Natural killer cell treated with Interleukin-12 subunit alpha and Interleukin-12 subunit beta and Interleukin-15 and Interleukin-18, amount 100 ng/mL, for 72 hours (primary cell): ENCODE results near the gene CDC5L. TPM values are rescaled to one million over a fixed set of nuclear protein-coding genes. Genes with fewer than 3 reads are reported as not detected.

Source experiments
- ATAC-seq, 2 donors: fragments of 150-1000 bp; cut with Tn5 transposase in 1 of 2; sonication (Bioruptor Pico), chemical (Tn5 transposase) in 1 of 2; 2 replicates each; pipeline ENCODE4 v1.10.0; 2021
- DNase-seq: peaks from one replicate; pipeline ENCODE4 v3.0.0; 2022; ENCODE audit warnings: low spot score
- H3K27ac Mint-ChIP-seq, 2 donors: 1 replicate in 1 of 2; 2 replicates in 1 of 2; pipeline ENCODE4 v1.8.0; 2022; ENCODE audit warnings: mixed read lengths in 2 of 2, mild to moderate bottlenecking in 1 of 2, moderate library complexity in 1 of 2
- H3K27me3 Mint-ChIP-seq, 2 donors: 1 replicate in 1 of 2; 2 replicates in 1 of 2; pipeline ENCODE4 v1.8.0; 2022; ENCODE audit warnings: mixed read lengths in 2 of 2
- H3K36me3 Mint-ChIP-seq: one replicate; pipeline ENCODE4 v1.8.0; 2022; ENCODE audit warnings: mixed read lengths
- H3K4me1 Mint-ChIP-seq, 2 donors: 1 replicate in 1 of 2; 2 replicates in 1 of 2; pipeline ENCODE4 v1.8.0; 2022; ENCODE audit warnings: low read depth in 2 of 2, mixed read lengths in 2 of 2, mild to moderate bottlenecking in 1 of 2
- H3K4me3 Mint-ChIP-seq: one replicate; pipeline ENCODE4 v1.8.0; 2022; ENCODE audit warnings: mixed read lengths
- H3K9me3 Mint-ChIP-seq: 2 replicates; pipeline ENCODE4 v1.8.0; 2022; ENCODE audit warnings: mixed read lengths
- total RNA-seq, 2 donors: library from RNA; stranded (reverse); gene quantifications; one replicate each; pipeline ENCODE4 v1.2.3, GENCODE V29; 2022

Gene CDC5L
- total RNA-seq, 2 donors from 2014 or later = 21.6 to 22.6 TPM

DNA sequence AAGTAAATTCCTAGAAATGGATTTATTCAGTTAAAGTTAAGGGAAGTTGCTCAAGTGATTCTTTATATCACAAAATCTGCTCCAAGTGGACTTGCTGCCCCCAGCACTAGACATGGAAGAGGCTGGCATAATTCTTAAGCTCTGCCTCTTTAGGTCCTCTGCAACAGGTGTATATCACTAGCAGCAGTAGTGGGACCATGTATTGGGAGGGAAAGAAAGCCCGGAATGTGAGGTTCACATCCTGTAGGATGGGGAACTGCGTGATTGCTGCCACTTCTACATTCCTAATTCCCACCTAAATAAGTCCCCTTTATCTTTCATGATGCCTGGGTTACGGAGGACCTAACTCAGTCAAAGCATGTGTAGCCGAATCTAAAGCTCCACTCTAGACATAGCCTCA lies 31.9 kb upstream of the CDC5L start:
- H3K4me1 Mint-ChIP-seq = no peaks in the 10 kb centered on the region
- H3K4me3 Mint-ChIP-seq = no peak overlapping the region
- DNase-seq (no peak), ATAC-seq (no peak)
- H3K27ac Mint-ChIP-seq = no peak overlapping the region
- H3K27me3 Mint-ChIP-seq = peaks cover 12 to 22% of the 10 kb centered on the region in 2 donors
- H3K36me3 Mint-ChIP-seq = no peaks in the 10 kb centered on the region
- H3K9me3 Mint-ChIP-seq = no peaks in the 10 kb centered on the region

DNA sequence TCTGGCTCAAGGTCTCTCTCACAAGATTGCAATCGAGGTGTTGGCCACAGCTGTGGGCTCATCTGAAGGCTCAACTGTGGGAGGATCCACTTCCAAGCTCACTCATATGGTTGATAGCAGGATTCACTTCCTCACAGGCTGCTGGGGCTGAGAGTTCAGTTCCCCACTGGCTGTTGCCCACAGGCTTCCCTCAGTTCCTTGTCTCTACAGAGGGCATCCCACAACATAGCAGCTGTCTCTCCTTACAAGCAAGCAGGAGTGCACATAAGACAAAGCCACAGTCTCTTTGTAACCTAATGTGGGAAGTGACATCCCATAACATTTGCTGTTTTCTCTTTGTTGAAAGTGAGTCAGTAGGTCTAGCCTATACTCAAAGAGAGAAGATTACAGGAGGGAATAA lies 31.0 kb upstream of the CDC5L start:
- Mint-ChIP-seq H3K4me1 (no peaks in the 10 kb centered on the region), H3K9me3 (no peaks in the 10 kb centered on the region), H3K27ac (no peak overlapping the region)

DNA sequence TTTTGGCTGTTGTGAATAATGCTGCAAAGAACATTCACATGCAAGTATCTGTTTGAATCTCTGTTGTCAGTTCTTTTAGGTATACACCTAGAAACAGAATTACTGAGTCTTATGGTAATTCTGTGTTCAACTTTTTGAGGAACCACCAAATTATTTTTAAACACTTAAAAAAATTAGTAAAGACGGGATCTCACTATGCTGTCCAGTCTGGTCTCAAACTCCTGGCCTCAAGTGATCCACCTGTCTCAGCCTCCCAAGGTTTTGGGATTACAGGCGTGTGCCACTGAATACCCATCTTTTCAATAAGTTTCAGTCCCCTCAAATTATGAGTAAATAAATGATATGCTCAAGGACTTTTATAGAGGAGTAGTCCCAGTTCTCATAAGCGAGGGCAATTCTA lies 27.5 kb upstream of the CDC5L start:
- Mint-ChIP-seq H3K4me3 (no peak overlapping the region), H3K4me1 (no peaks in the 10 kb centered on the region), H3K36me3 (no peaks in the 10 kb centered on the region), H3K9me3 (no peaks in the 10 kb centered on the region), H3K27ac (no peak overlapping the region), H3K27me3 (peaks cover 18 to 22% of the 10 kb centered on the region in 2 donors)
- ATAC-seq (no peak), DNase-seq (no peak)

More for the DNA sequence above, 31.0 kb upstream of the CDC5L start:
- DNase-seq (no peak), ATAC-seq (no peak)
- no peaks in the 10 kb centered on the region for H3K36me3 Mint-ChIP-seq
- H3K4me3 Mint-ChIP-seq = no peak overlapping the region
- peaks cover 12 to 22% of the 10 kb centered on the region in 2 donors for H3K27me3 Mint-ChIP-seq

DNA sequence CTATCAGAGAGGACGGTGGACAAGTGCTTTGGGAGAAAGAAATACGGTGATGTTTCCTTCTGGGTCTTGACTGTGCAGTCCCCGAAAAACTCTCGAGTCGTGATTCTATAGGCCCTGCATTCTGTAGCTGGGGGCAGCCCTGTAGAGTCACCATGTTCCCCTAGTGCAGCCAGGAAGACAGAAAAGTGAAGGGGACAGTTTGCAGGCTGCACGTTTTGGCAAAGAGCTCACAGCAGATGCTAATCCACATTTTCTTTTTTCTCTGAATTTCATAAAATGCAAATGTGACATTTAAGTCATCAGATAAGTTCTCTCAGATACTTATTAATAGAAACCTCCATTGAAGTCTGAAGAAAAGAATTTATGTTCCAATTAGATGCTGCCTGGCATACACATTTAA lies 25.6 kb upstream of the CDC5L start:
- Mint-ChIP-seq H3K9me3 (no peaks in the 10 kb centered on the region), H3K27me3 (peaks cover 10 to 19% of the 10 kb centered on the region in 2 donors), H3K4me3 (no peak overlapping the region), H3K27ac (no peak overlapping the region), H3K36me3 (no peaks in the 10 kb centered on the region), H3K4me1 (no peaks in the 10 kb centered on the region)
- DNase-seq = no peak
- ATAC-seq = no peak

DNA sequence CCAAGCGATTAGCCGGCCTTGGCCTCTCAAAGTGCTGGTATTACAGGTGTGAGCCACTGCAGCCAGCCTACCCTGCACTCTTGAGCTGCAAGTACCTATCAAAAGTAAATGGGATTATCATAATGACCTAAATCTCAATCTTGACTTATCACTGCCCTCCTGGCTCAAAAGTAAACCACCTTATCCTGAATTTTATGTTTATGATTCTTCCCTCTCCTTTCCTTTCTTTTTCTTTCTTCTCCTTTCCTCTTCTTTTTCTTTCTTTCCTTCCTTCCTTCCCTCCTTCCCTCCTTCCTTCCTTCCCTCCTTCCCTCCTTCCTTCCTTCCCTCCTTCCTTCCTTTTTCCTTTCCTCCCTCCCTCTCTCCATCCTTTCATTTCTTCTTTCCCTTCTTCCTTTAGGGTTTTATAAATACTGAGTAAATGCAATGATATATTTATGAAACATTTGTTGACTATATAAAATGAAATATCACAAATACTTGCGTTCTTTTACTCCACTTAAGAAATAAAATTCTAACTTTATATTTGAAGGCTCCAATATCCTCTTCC lies 24.1 kb upstream of the CDC5L start:
- H3K4me3 Mint-ChIP-seq = no peak overlapping the region
- H3K27ac Mint-ChIP-seq = no peak overlapping the region
- H3K27me3 Mint-ChIP-seq = peaks cover 9 to 19% of the 10 kb centered on the region in 2 donors
- no peaks in the 10 kb centered on the region for H3K4me1 Mint-ChIP-seq
- ATAC-seq (no peak), DNase-seq (no peak)
- no peaks in the 10 kb centered on the region for H3K9me3 Mint-ChIP-seq
- no peaks in the 10 kb centered on the region for H3K36me3 Mint-ChIP-seq

DNA sequence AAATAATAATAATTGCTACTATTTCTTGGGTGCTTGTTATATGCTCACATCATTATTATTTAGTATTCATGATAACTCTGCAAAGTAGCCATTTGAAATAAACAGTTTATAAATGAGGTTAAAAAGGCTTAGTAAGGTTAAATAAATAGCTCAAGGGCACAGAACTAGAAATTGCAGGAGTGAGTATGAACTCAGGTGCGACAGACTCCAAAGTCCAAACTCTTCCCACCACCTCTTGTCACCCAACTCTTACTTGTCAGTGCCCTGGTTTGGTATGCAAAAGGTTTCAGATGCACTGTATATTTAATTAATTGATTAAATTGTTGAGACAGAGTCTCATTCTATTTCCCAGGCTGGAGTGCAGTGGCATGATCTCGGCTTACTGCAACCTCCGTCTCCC lies 20.7 kb upstream of the CDC5L start:
- no peaks in the 10 kb centered on the region for H3K4me1 Mint-ChIP-seq
- H3K4me3 Mint-ChIP-seq = no peak overlapping the region
- no peaks in the 10 kb centered on the region for H3K9me3 Mint-ChIP-seq
- ATAC-seq = no peak
- no peaks in the 10 kb centered on the region for H3K36me3 Mint-ChIP-seq
- H3K27me3 Mint-ChIP-seq = peaks cover 12 to 13% of the 10 kb centered on the region in 2 donors
- H3K27ac Mint-ChIP-seq = no peak overlapping the region
- no peak for DNase-seq

DNA sequence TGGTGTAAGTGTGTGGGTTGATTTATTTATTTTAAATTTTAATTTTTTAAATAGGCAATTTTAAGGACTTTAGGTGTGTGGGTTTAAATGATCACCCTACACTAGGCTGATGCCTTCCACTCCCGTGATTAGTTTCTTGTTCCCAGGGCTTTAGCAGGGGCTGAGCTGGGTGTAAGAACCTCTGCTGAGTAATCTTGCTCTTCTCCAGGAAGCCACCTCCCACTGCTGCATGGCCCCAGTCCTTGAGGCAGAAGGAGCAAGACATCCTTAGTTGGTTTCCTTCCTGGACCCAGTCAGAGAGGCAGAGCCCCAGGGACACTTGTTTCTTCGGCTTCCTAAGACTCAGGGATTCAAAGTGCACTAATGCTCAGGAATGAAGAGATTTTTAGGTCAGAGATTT lies 19.8 kb upstream of the CDC5L start:
- no peak for ATAC-seq
- H3K4me1 Mint-ChIP-seq = no peaks in the 10 kb centered on the region
- no peak overlapping the region for H3K4me3 Mint-ChIP-seq
- H3K9me3 Mint-ChIP-seq = no peaks in the 10 kb centered on the region
- no peak for DNase-seq
- no peaks in the 10 kb centered on the region for H3K36me3 Mint-ChIP-seq
- H3K27me3 Mint-ChIP-seq = peaks cover 11 to 12% of the 10 kb centered on the region in 2 donors
- H3K27ac Mint-ChIP-seq = no peak overlapping the region

DNA sequence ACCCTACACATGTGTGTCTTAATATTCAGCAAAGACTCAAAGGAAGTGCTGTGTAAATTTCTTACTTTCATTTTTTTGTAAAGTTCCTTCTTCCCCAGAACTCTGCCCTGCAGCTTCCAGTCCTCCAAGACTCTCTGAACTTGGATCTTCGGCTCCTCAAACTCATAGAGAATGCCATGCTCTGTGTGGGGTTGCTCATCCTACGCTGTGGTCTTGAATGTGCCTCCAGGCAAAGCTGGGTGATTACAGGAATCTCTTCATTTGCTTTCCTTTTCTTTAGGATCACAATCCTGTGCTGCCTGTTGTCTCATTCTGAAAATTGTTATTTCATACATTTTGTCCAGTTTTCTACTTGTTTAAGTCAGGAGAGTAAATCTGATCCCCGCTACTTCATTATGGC lies 14.5 kb upstream of the CDC5L start:
- H3K4me1 Mint-ChIP-seq = no peaks in the 10 kb centered on the region
- no peaks in the 10 kb centered on the region for H3K36me3 Mint-ChIP-seq
- DNase-seq = no peak
- no peak for ATAC-seq
- no peaks in the 10 kb centered on the region for H3K9me3 Mint-ChIP-seq
- H3K27me3 Mint-ChIP-seq = peaks cover 7 to 11% of the 10 kb centered on the region in 2 donors
- H3K4me3 Mint-ChIP-seq = no peak overlapping the region
- no peak overlapping the region for H3K27ac Mint-ChIP-seq

DNA sequence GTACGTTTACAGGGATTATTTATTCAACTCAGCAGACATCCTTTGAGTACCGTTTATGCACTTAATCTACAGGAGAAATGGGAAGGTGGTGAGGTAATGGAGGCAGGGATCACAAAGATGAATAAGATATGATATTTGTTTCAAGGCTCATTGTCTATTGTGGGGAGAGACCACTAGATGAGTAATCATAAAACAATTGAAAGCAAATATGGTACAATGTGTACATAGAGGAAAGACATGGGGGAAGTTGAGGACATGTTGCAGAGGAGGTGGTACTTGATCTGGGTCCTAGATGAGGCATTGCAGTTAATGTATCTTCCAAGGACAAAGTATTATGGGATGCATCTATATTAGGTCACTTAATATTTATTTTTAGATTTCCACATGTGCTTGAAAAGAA lies 13.7 kb upstream of the CDC5L start:
- DNase-seq (no peak), ATAC-seq (no peak)

DNA sequence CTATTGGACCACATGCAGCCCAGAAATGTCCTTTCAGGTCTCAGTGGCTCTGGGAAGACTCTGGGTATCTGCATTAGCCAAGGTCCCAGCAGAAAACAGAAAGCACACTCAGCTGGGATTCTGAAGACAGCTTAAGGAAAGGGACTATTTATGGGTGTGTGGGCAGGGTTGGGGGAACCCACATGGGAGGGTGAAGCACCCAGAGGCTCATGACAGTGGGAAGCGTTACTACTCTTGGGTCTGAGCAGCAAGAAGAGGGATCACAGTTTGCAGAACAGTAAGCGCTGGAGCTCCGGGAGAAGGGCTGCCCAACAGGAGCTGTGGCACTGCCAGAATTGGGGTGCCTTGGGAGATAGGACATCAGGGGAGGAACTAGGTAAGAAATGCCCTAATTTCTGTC lies 12.4 kb upstream of the CDC5L start:
- H3K36me3 Mint-ChIP-seq = no peaks in the 10 kb centered on the region
- DNase-seq (no peak), ATAC-seq (no peak)
- peaks cover 0 to 9% of the 10 kb centered on the region in 2 donors for H3K27me3 Mint-ChIP-seq
- no peaks in the 10 kb centered on the region for H3K4me1 Mint-ChIP-seq
- no peak overlapping the region for H3K4me3 Mint-ChIP-seq
- H3K27ac Mint-ChIP-seq = no peak overlapping the region
- H3K9me3 Mint-ChIP-seq = no peaks in the 10 kb centered on the region

More for the DNA sequence above, 13.7 kb upstream of the CDC5L start:
- Mint-ChIP-seq H3K27ac (no peak overlapping the region), H3K4me3 (no peak overlapping the region), H3K9me3 (no peaks in the 10 kb centered on the region), H3K36me3 (no peaks in the 10 kb centered on the region), H3K27me3 (peaks cover 0 to 9% of the 10 kb centered on the region in 2 donors), H3K4me1 (no peaks in the 10 kb centered on the region)

DNA sequence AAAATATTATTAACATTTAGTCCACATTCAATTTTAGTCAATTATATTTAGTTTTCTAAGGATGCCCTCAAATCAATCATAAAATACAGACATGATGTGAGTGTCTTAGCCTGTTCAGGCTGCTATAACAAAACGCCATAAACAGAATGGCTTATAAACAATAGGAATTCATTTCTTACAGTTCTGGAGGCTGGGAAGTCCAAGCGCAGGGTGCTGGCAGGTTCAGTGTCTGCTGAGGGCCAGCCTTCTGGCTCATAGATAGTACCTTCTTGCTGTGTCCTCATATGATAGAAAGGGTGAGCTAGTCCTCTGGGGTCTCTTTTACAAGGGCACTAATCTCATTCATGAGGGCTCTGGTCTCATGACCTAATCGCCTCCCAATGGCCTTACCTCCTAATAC lies 10.0 kb upstream of the CDC5L start:
- ATAC-seq = no peak
- Mint-ChIP-seq H3K27me3 (peaks cover 0 to 14% of the 10 kb centered on the region in 2 donors), H3K4me3 (no peak overlapping the region), H3K9me3 (no peaks in the 10 kb centered on the region), H3K27ac (no peak overlapping the region), H3K36me3 (no peaks in the 10 kb centered on the region), H3K4me1 (no peaks in the 10 kb centered on the region)
- no peak for DNase-seq

DNA sequence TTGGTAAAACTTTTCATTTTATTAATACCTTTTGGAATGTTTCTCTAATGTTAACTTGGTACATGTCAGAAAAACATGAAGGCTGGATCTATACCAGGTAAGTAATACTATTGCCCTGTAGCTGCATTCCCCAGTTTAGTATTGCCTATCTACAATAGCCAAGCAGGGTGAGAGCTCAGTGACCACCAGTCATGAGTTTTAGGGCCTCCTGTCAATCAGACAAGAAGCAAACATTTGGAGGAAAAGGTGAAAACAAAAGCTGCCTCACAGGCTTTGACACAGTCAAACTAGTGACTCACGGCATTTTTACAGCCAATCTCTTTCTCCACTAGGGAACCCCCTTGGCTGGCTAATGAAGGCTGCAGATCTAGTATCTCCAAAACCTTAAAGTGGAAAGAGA lies 9.5 kb upstream of the CDC5L start:
- H3K4me1 Mint-ChIP-seq = no peaks in the 10 kb centered on the region
- no peak overlapping the region for H3K4me3 Mint-ChIP-seq
- H3K27me3 Mint-ChIP-seq = peaks cover 0 to 14% of the 10 kb centered on the region in 2 donors
- no peaks in the 10 kb centered on the region for H3K36me3 Mint-ChIP-seq
- ATAC-seq = no peak
- DNase-seq = no peak
- no peak overlapping the region for H3K27ac Mint-ChIP-seq
- no peaks in the 10 kb centered on the region for H3K9me3 Mint-ChIP-seq

DNA sequence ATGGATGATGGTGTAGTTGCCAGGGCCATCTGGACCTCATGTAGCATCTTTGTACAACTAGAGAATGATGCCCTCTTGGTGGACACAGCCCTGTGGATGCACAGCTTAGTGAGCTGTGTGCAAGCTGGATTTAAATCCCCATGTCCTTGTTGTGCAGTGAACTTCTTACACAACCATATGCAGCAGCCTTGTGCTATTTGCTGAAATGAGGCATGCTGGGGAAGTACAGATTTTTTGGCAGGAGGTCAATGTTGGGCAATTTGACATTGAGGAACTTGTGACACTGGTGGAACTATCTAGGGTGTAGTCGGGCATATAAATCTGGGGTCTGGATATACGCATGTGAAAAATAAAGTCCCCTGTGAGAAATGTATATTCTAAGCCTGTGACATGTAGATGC lies 5.8 kb upstream of the CDC5L start:
- DNase-seq (no peak), ATAC-seq (no peak)
- Mint-ChIP-seq H3K36me3 (no peaks in the 10 kb centered on the region), H3K9me3 (no peaks in the 10 kb centered on the region), H3K27ac (no peak overlapping the region), H3K27me3 (peaks cover 0 to 4% of the 10 kb centered on the region in 2 donors), H3K4me1 (peaks cover 5 to 6% of the 10 kb centered on the region in 2 donors), H3K4me3 (no peak overlapping the region)

DNA sequence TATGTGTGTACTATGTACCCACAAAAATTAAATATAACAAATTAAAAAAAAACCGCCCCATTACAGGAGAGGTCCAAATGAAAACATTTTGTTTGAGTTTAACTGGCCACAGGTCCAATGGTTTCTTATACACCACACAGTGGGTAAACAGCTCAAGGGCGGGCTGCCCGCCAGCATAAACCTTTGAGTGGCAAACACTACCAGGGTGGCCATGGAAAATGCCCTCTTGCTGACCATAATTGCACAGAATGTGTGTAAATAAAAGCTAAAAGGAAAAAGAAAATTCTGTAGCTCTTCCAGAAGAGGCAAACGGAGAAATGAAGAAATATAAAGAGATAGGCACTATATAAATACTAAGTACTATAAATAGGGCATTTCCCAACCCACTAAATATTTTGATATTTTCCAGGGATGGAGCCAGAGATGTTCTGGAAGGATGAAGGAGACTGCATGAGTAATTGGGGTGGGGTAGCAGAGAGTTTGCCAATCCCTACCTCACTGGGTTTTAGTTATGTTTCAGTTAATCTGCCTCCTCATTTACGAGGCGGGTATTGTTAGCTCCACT lies 1.1 kb upstream of the CDC5L start:
- Mint-ChIP-seq H3K4me1 (peaks cover 37 to 44% of the 10 kb centered on the region in 2 donors), H3K27ac (peak overlapping the region; percentile 93 to 96), H3K36me3 (peaks cover 15% of the 10 kb centered on the region), H3K4me3 (peak overlapping the region; percentile 97), H3K27me3 (peaks cover 0 to 3% of the 10 kb centered on the region in 2 donors), H3K9me3 (no peaks in the 10 kb centered on the region)
- ATAC-seq (no peak), DNase-seq (no peak)

DNA sequence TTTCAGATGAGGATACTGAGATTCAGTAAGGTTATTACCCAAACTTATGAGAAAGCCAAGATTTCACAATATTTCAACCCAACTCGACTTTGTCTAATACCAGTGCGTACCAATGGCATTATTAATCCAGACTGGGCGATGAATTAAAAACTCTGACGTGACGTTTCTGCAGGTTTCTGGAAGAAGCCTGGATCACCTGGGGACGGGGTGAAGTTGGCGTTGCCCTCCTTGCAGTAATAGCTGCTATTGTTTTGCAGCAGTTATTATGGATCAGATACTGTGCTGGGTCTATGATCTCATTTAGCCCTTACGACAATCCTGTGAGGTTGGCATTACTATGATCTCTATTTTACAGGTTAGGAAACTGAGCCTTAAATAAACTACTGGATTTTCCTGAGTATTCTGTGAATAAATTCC lies 569 bp upstream of the CDC5L start:
- Mint-ChIP-seq H3K36me3 (peaks cover 15% of the 10 kb centered on the region), H3K27me3 (no peaks in the 10 kb centered on the region), H3K4me1 (peaks cover 37 to 49% of the 10 kb centered on the region in 2 donors), H3K4me3 (peak overlapping the region; percentile 97), H3K27ac (peak overlapping the region; percentile 93 to 96), H3K9me3 (no peaks in the 10 kb centered on the region)
- no peak for DNase-seq
- ATAC-seq = no peak
